ENCODE results near the gene ZBTB5. TPM values are rescaled to one million over a fixed set of nuclear protein-coding genes. Genes with fewer than 3 reads are reported as not detected.

The ZBTB5 gene
- total RNA-seq, 2 donors from 2014 or later = 12.5 to 19.4 TPM

DNA sequence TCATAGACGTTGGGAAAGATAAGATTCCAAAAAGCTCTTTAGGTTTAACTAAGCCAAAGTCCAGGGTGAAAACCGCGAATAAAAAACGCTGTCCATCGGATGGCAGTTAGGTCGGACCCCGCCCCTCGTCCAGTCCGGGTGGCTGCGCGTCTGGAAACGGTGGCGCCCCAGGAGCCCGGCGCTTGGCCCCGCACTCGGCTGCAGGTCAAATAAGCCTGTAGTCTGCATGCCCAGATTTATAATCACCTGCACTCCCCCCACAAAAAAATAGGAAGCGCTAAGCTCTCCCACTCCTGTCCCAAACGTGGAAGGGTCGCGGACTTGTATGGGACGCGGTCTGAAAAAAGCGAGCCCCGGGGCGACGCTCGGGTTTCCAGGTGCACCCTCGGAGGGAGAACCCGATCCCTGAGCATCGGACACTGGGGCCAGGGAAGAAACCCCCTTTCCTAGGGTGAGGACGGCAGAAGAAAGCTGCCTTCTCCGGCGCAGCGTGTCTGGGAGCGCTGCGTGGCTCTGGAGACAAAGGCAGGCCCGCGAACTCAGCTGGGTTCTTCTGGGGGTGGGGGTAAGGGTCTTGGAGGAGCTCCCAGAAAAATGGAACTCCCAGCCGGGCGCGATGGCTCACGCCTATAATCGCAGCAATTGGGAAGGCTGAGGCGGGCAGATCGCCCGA is 923 bp upstream of the ZBTB5 start:
- TF ChIP-seq, protein P1, sequence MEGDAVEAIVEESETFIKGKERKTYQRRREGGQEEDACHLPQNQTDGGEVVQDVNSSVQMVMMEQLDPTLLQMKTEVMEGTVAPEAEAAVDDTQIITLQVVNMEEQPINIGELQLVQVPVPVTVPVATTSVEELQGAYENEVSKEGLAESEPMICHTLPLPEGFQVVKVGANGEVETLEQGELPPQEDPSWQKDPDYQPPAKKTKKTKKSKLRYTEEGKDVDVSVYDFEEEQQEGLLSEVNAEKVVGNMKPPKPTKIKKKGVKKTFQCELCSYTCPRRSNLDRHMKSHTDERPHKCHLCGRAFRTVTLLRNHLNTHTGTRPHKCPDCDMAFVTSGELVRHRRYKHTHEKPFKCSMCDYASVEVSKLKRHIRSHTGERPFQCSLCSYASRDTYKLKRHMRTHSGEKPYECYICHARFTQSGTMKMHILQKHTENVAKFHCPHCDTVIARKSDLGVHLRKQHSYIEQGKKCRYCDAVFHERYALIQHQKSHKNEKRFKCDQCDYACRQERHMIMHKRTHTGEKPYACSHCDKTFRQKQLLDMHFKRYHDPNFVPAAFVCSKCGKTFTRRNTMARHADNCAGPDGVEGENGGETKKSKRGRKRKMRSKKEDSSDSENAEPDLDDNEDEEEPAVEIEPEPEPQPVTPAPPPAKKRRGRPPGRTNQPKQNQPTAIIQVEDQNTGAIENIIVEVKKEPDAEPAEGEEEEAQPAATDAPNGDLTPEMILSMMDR (conservative IDR thresholded peaks at IDR 0.05) = no peak
- Mint-ChIP-seq H3K27me3 (ENCODE audit: insufficient read depth) (no peaks in the 10 kb centered on the region), H3K36me3 (ENCODE audit: low read depth) (peaks cover 9% of the 10 kb centered on the region), H3K4me3 (peak overlapping the region; percentile 90), H3K9me3 (no peaks in the 10 kb centered on the region), H3K27ac (peak overlapping the region; percentile 100), H3K4me1 (peaks cover 25% of the 10 kb centered on the region)
- peak overlapping the region; percentile 86 for H3K4me3 ChIP-seq (ENCODE audit: low read length)
- peak overlapping the region; percentile 99 for H3K27ac ChIP-seq (ENCODE audit: low read depth, low read length)
- 0 to 1% methylated on average over 13 to 47 of the region's 47 CpGs for WGBS, 2 experiments (ENCODE audit: insufficient coverage in 1 of 2, insufficient read length in 1 of 2)
- H3K27me3 ChIP-seq (ENCODE audit: control insufficient read depth, insufficient read depth, low read length, poor library complexity, severe bottlenecking) = no peaks in the 10 kb centered on the region
- H3K9me3 ChIP-seq (ENCODE audit: control insufficient read depth, low read length) = no peaks in the 10 kb centered on the region
- no peaks in the 10 kb centered on the region for H3K4me1 ChIP-seq (ENCODE audit: control insufficient read depth, insufficient read depth, low read length)
- peaks cover 3% of the 10 kb centered on the region for H3K36me3 ChIP-seq (ENCODE audit: control insufficient read depth, insufficient read depth, low read length)
- peak; percentile 96 for DNase-seq
- peak overlapping the region; percentile 93 for H3K9ac ChIP-seq (ENCODE audit: extremely low read depth, low read length, poor library complexity, severe bottlenecking)

DNA sequence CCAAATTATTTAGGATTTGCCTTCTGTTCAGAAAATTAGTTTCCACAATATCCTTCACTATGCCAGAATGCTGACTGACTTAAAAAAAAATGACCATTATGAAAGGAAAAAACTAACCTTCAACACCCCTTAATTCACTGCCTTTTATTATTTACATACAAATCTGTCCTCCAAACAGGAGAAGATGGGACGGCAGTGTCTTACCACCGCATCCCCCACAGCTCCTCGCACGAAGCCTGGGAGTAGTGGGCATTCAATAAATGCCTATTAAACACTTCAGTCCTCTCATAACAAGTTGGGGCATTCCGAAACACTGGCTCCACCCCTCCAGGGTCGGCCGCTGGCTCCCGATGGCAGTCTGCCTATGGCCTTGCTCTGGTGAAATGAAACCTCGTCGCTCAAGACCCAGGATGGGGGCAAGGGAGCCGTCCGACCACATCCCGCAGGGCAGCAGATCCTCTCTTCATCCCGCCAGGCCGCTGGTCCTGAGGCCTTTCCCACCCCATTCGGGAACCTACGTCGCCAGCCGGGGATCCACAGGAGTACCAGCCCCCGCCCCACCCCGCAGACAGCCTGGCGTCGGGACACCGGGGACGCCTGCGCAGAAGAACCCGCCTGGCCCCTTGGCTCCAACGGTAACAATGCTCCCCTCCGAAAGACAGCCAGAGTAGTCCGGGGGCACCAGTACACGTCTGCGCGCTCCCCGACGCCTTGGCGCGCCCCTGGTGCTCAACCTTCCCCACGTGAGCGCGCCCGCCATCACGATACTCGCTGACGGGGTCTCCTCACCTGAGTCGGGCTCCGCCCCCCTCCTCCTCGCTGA is 613 bp downstream of the ZBTB5 start:
- H3K27me3 Mint-ChIP-seq (ENCODE audit: insufficient read depth) = no peaks in the 10 kb centered on the region
- no peaks in the 10 kb centered on the region for H3K9me3 Mint-ChIP-seq
- peak overlapping the region; percentile 100 for H3K27ac Mint-ChIP-seq
- Histone ChIP-seq H3K36me3 (ENCODE audit: control insufficient read depth, insufficient read depth, low read length) (peaks cover 6% of the 10 kb centered on the region), H3K27ac (ENCODE audit: low read depth, low read length) (peak overlapping the region; percentile 97), H3K4me1 (ENCODE audit: control insufficient read depth, insufficient read depth, low read length) (no peaks in the 10 kb centered on the region), H3K9ac (ENCODE audit: extremely low read depth, low read length, poor library complexity, severe bottlenecking) (peak overlapping the region; percentile 70), H3K9me3 (ENCODE audit: control insufficient read depth, low read length) (no peaks in the 10 kb centered on the region), H3K27me3 (ENCODE audit: control insufficient read depth, insufficient read depth, low read length, poor library complexity, severe bottlenecking) (no peaks in the 10 kb centered on the region), H3K4me3 (ENCODE audit: low read length) (peak overlapping the region; percentile 93)
- peaks cover 22% of the 10 kb centered on the region for H3K4me1 Mint-ChIP-seq
- peaks cover 15% of the 10 kb centered on the region for H3K36me3 Mint-ChIP-seq (ENCODE audit: low read depth)
- TF ChIP-seq, protein P1 (conservative IDR thresholded peaks at IDR 0.05) = no peak
- peak overlapping the region; percentile 90 for H3K4me3 Mint-ChIP-seq
- no peak for DNase-seq
- WGBS, 2 experiments (ENCODE audit: insufficient coverage in 1 of 2, insufficient read length in 1 of 2) = 0 to 1% methylated on average over 17 to 47 of the region's 47 CpGs

DNA sequence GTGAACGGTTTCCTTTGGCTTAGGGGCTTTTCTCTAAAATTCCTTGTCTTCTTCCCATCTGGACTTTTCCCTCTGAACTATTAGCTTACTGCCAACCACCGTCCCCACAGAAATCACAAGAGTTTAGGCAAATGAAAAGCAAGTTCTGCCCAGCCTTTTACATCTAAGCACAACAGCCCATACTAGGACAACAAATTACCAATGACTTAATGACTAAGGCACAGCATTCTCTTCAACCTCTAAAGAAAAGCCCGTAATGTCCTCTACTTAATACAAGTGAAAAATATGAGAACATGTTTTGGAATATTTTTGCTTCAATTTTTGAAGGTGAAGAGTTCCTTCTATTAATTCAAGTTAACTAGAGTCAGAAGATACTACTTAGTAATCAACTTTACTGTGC is 1.2 kb downstream of the ZBTB5 start:
- no peaks in the 10 kb centered on the region for H3K9me3 Mint-ChIP-seq
- Histone ChIP-seq H3K4me3 (ENCODE audit: low read length) (peak overlapping the region; percentile 93), H3K4me1 (ENCODE audit: control insufficient read depth, insufficient read depth, low read length) (no peaks in the 10 kb centered on the region), H3K27ac (ENCODE audit: low read depth, low read length) (no peak overlapping the region), H3K9me3 (ENCODE audit: control insufficient read depth, low read length) (no peaks in the 10 kb centered on the region), H3K9ac (ENCODE audit: extremely low read depth, low read length, poor library complexity, severe bottlenecking) (peak overlapping the region; percentile 70), H3K27me3 (ENCODE audit: control insufficient read depth, insufficient read depth, low read length, poor library complexity, severe bottlenecking) (no peaks in the 10 kb centered on the region), H3K36me3 (ENCODE audit: control insufficient read depth, insufficient read depth, low read length) (peaks cover 6% of the 10 kb centered on the region)
- DNase-seq = no peak
- peaks cover 22% of the 10 kb centered on the region for H3K4me1 Mint-ChIP-seq
- H3K27ac Mint-ChIP-seq = peak overlapping the region; percentile 100
- H3K4me3 Mint-ChIP-seq = peak overlapping the region; percentile 90
- TF ChIP-seq, protein P1 (conservative IDR thresholded peaks at IDR 0.05) = no peak
- H3K36me3 Mint-ChIP-seq (ENCODE audit: low read depth) = peaks cover 15% of the 10 kb centered on the region
- 43 to 48% methylated on average over 2 to 3 of the region's 3 CpGs for WGBS, 2 experiments (ENCODE audit: insufficient coverage in 1 of 2, insufficient read length in 1 of 2)
- H3K27me3 Mint-ChIP-seq (ENCODE audit: insufficient read depth) = no peaks in the 10 kb centered on the region

Data from endodermal cell (in vitro differentiated cells).